HEK293 (cell line): ENCODE results near the gene EZH2.
A peak's percentile ranks its signal among the peaks of the same experiment; 100 is the strongest.

ENCODE experiments used
- FEZF1 ChIP-seq: fragments of 450-650 bp; formaldehyde crosslinking; IDR thresholded peaks from 2 replicates; pipeline ENCODE4 v1.5.1; 2016; ENCODE audit warnings: missing biosample characterization, missing genetic modification characterization
- GLI2 ChIP-seq: fragments of 450-650 bp; formaldehyde crosslinking; IDR thresholded peaks from 2 replicates; pipeline ENCODE4; 2017; ENCODE audit warnings: missing biosample characterization, missing genetic modification characterization, low read depth, borderline replicate concordance
- HIC1 ChIP-seq: fragments of 450-650 bp; formaldehyde crosslinking; IDR thresholded peaks from 2 replicates; pipeline ENCODE4 v1.5.1; 2016; ENCODE audit warnings: missing biosample characterization, missing genetic modification characterization
- HOXC10 ChIP-seq: sonication (generic); formaldehyde crosslinking; IDR thresholded peaks from 2 replicates; pipeline ENCODE4 v1.8.1; 2023; ENCODE audit warnings: mild to moderate bottlenecking, missing genetic modification reagents
- KLF10 ChIP-seq: fragments of 450-650 bp; IDR thresholded peaks from 2 replicates; pipeline ENCODE4 v1.5.1; 2018; ENCODE audit warnings: missing biosample characterization, mild to moderate bottlenecking, missing genetic modification characterization
- KLF9 ChIP-seq: fragments of 450-650 bp; formaldehyde crosslinking; IDR thresholded peaks from 2 replicates; pipeline ENCODE4 v1.5.1; 2016; ENCODE audit warnings: missing biosample characterization, missing genetic modification characterization, low read depth
- OSR2 ChIP-seq: fragments of 450-650 bp; formaldehyde crosslinking; IDR thresholded peaks from 2 replicates; pipeline ENCODE4 v1.5.1; 2016; ENCODE audit warnings: missing biosample characterization, missing genetic modification characterization
- TSHZ1 ChIP-seq: fragments of 450-650 bp; formaldehyde crosslinking; IDR thresholded peaks from 2 replicates; pipeline ENCODE4 v1.5.1; 2016; ENCODE audit warnings: missing biosample characterization, missing genetic modification characterization, borderline replicate concordance
- YY2 ChIP-seq: fragments of 450-650 bp; formaldehyde crosslinking; IDR thresholded peaks from 2 replicates; pipeline ENCODE4 v1.5.1; 2016; ENCODE audit warnings: missing biosample characterization, missing genetic modification characterization
- ZBTB21 ChIP-seq: fragments of 450-650 bp; formaldehyde crosslinking; IDR thresholded peaks from 2 replicates; pipeline ENCODE4 v1.5.1; 2017; ENCODE audit warnings: missing biosample characterization, missing genetic modification characterization
- ZFP41 ChIP-seq: fragments of 450-650 bp; formaldehyde crosslinking; IDR thresholded peaks from 2 replicates; pipeline ENCODE4 v1.5.1; 2016; ENCODE audit warnings: missing biosample characterization, missing genetic modification characterization, borderline replicate concordance
- ZIC2 ChIP-seq: fragments of 450-650 bp; formaldehyde crosslinking; IDR thresholded peaks from 2 replicates; pipeline ENCODE4 v1.5.1; 2016; ENCODE audit warnings: missing biosample characterization, missing genetic modification characterization
- ZNF362 ChIP-seq: fragments of 450-650 bp; formaldehyde crosslinking; IDR thresholded peaks from 2 replicates; pipeline ENCODE4 v1.5.1; 2016; ENCODE audit warnings: missing biosample characterization, missing genetic modification characterization
- ZNF426 ChIP-seq: fragments of 450-650 bp; formaldehyde crosslinking; IDR thresholded peaks from 2 replicates; pipeline ENCODE4 v1.5.1; 2017; ENCODE audit warnings: missing biosample characterization, missing genetic modification characterization, mild to moderate bottlenecking, inconsistent platforms, moderate library complexity
- ZNF449 ChIP-seq: fragments of 450-650 bp; formaldehyde crosslinking; IDR thresholded peaks from 2 replicates; pipeline ENCODE4 v1.5.1; 2017; ENCODE audit warnings: missing biosample characterization, mild to moderate bottlenecking, missing genetic modification characterization, moderate library complexity
- ZNF510 ChIP-seq: fragments of 450-650 bp; formaldehyde crosslinking; IDR thresholded peaks from 2 replicates; pipeline ENCODE4 v1.5.1; 2018; ENCODE audit warnings: mild to moderate bottlenecking, missing genetic modification characterization, missing biosample characterization; ENCODE audit not compliant: insufficient replicate concordance
- ZNF514 ChIP-seq: fragments of 450-650 bp; formaldehyde crosslinking; IDR thresholded peaks from 2 replicates; pipeline ENCODE4 v1.5.1; 2016; ENCODE audit warnings: missing biosample characterization, missing genetic modification characterization
- ZNF544 ChIP-seq: fragments of 450-650 bp; formaldehyde crosslinking; IDR thresholded peaks from 2 replicates; pipeline ENCODE4 v1.5.0; 2017; ENCODE audit warnings: missing biosample characterization, missing genetic modification characterization
- ZNF558 ChIP-seq: fragments of 450-650 bp; formaldehyde crosslinking; IDR thresholded peaks from 2 replicates; pipeline ENCODE4 v1.5.1; 2016; ENCODE audit warnings: missing biosample characterization, missing genetic modification characterization
- ZNF561 ChIP-seq: fragments of 450-650 bp; IDR thresholded peaks from 2 replicates; pipeline ENCODE4 v1.5.1; 2018; ENCODE audit warnings: missing biosample characterization, missing genetic modification characterization, borderline replicate concordance
- ZNF600 ChIP-seq: fragments of 450-650 bp; formaldehyde crosslinking; IDR thresholded peaks from 2 replicates; pipeline ENCODE4 v1.5.1; 2016; ENCODE audit warnings: missing biosample characterization, missing genetic modification characterization
- ZNF664 ChIP-seq: fragments of 450-650 bp; formaldehyde crosslinking; IDR thresholded peaks from 2 replicates; pipeline ENCODE4 v1.5.1; 2016; ENCODE audit warnings: missing biosample characterization, missing genetic modification characterization
- ZNF701 ChIP-seq: fragments of 450-650 bp; formaldehyde crosslinking; IDR thresholded peaks from 2 replicates; pipeline ENCODE4 v1.5.1; 2016; ENCODE audit warnings: missing biosample characterization, missing genetic modification characterization
- ZNF776 ChIP-seq: fragments of 450-650 bp; formaldehyde crosslinking; IDR thresholded peaks from 2 replicates; pipeline ENCODE4 v1.5.0; 2017; ENCODE audit warnings: missing biosample characterization, missing genetic modification characterization, borderline replicate concordance
- ZNF843 ChIP-seq: fragments of 450-650 bp; formaldehyde crosslinking; IDR thresholded peaks from 2 replicates; pipeline ENCODE4 v1.5.1; 2016; ENCODE audit warnings: missing biosample characterization, missing genetic modification characterization
- TF ChIP-seq, protein P1 (sequence below): fragments of 450-650 bp; formaldehyde crosslinking; IDR thresholded peaks from 2 replicates; pipeline ENCODE4 v1.5.1; 2016; ENCODE audit warnings: missing biosample characterization, missing genetic modification characterization
- TF ChIP-seq, protein P2 (sequence below): fragments of 450-650 bp; formaldehyde crosslinking; IDR thresholded peaks from 2 replicates; pipeline ENCODE4 v1.5.1; 2017; ENCODE audit warnings: missing biosample characterization, missing genetic modification characterization

Gene EZH2

GRCh38 chr7:148772297-148773089, 111.6 kb downstream of the EZH2 start (continued):
- no peak for TF ChIP-seq ZNF449 (tag by site-specific recombination)
- TF ChIP-seq ZNF600: peak; percentile 100
- TF ChIP-seq, protein P1, sequence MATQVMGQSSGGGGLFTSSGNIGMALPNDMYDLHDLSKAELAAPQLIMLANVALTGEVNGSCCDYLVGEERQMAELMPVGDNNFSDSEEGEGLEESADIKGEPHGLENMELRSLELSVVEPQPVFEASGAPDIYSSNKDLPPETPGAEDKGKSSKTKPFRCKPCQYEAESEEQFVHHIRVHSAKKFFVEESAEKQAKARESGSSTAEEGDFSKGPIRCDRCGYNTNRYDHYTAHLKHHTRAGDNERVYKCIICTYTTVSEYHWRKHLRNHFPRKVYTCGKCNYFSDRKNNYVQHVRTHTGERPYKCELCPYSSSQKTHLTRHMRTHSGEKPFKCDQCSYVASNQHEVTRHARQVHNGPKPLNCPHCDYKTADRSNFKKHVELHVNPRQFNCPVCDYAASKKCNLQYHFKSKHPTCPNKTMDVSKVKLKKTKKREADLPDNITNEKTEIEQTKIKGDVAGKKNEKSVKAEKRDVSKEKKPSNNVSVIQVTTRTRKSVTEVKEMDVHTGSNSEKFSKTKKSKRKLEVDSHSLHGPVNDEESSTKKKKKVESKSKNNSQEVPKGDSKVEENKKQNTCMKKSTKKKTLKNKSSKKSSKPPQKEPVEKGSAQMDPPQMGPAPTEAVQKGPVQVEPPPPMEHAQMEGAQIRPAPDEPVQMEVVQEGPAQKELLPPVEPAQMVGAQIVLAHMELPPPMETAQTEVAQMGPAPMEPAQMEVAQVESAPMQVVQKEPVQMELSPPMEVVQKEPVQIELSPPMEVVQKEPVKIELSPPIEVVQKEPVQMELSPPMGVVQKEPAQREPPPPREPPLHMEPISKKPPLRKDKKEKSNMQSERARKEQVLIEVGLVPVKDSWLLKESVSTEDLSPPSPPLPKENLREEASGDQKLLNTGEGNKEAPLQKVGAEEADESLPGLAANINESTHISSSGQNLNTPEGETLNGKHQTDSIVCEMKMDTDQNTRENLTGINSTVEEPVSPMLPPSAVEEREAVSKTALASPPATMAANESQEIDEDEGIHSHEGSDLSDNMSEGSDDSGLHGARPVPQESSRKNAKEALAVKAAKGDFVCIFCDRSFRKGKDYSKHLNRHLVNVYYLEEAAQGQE: no peak
- no peak for TF ChIP-seq YY2 (tag by site-specific recombination)
- TF ChIP-seq ZNF426 (tag by site-specific recombination): no peak
- TF ChIP-seq ZNF510 (tag by site-specific recombination): no peak
- no peak for TF ChIP-seq ZFP41 (tag by site-specific recombination)
- TF ChIP-seq KLF10 (tag by site-specific recombination): no peak
- peak; percentile 95 for TF ChIP-seq ZNF362 (tag by site-specific recombination)
- peak; percentile 80 for TF ChIP-seq HIC1
- peak; percentile 96 for TF ChIP-seq OSR2 (tag by site-specific recombination)
- TF ChIP-seq, protein P2, sequence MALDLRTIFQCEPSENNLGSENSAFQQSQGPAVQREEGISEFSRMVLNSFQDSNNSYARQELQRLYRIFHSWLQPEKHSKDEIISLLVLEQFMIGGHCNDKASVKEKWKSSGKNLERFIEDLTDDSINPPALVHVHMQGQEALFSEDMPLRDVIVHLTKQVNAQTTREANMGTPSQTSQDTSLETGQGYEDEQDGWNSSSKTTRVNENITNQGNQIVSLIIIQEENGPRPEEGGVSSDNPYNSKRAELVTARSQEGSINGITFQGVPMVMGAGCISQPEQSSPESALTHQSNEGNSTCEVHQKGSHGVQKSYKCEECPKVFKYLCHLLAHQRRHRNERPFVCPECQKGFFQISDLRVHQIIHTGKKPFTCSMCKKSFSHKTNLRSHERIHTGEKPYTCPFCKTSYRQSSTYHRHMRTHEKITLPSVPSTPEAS: no peak
- peak; percentile 93 for TF ChIP-seq TSHZ1 (tag by site-specific recombination)
- no peak for TF ChIP-seq ZNF701 (tag by site-specific recombination)
- TF ChIP-seq GLI2 (tag by site-specific recombination): no peak
- TF ChIP-seq ZNF664 (tag by site-specific recombination): peak; percentile 74; the same call in 1 of the 2 replicates
- TF ChIP-seq ZNF561: no peak
- TF ChIP-seq ZIC2 (tag by site-specific recombination): no peak
- peak; percentile 38; the same call in 1 of the 2 replicates for TF ChIP-seq KLF9 (tag by site-specific recombination)
- TF ChIP-seq ZNF776 (tag by site-specific recombination): no peak
- no peak for TF ChIP-seq ZNF544 (tag by site-specific recombination)
- TF ChIP-seq ZNF558 (tag by site-specific recombination): no peak; the same call in 1 of the 2 replicates
- TF ChIP-seq ZBTB21 (tag by site-specific recombination): peak; percentile 94
- no peak for TF ChIP-seq FEZF1
- no peak for TF ChIP-seq HOXC10 (CRISPR knock-in tag)
- peak; percentile 51; the same call in 1 of the 2 replicates for TF ChIP-seq ZNF843 (tag by site-specific recombination)
- no peak for TF ChIP-seq ZNF514 (tag by site-specific recombination)
